ENCODE data around the gene ZNF136. TPM values are rescaled to one million over a fixed set of nuclear protein-coding genes. Genes with fewer than 3 reads are reported as not detected.

ZNF136 gene
- total and polyA plus RNA-seq, 2 of the 13 experiments (the other 11 are each of a cell fraction or from before 2014, with no cell fraction given) = 2.5 to 10.2 TPM

- TF ChIP-seq MLXIP (CRISPR knock-in tag; IDR thresholded peaks at IDR 0.05; ENCODE audit: borderline replicate concordance) = no peak
- TF ChIP-seq MATR3 (CRISPR knock-in tag; IDR thresholded peaks at IDR 0.05) = no peak
- 0 out of 2 replicates have a peak, but pooled peaks have one; percentile 45 for TF ChIP-seq ZNF317 (CRISPR knock-in tag; IDR thresholded peaks at IDR 0.05)
- TF ChIP-seq GABPB1 (CRISPR knock-in tag; IDR thresholded peaks at IDR 0.05) = peak; percentile 83
- TF ChIP-seq ELF1 (CRISPR knock-in tag; IDR thresholded peaks at IDR 0.05) = peak; percentile 61; the same call in 1 of the 2 replicates
- no peak for TF ChIP-seq ZNF20 (CRISPR knock-in tag; IDR thresholded peaks at IDR 0.05)
- 0 out of 2 replicates have a peak, but pooled peaks have one; percentile 41 for TF ChIP-seq ZXDC (CRISPR knock-in tag; IDR thresholded peaks at IDR 0.05)
- TF ChIP-seq ZNF547 (CRISPR knock-in tag; IDR thresholded peaks at IDR 0.05) = peak; percentile 57
- peak; percentile 47; the same call in 1 of the 2 replicates for TF ChIP-seq GATA4 (IDR thresholded peaks at IDR 0.05; ENCODE audit: borderline replicate concordance, low read depth)
- TF ChIP-seq ZBTB14 (CRISPR knock-in tag; IDR thresholded peaks at IDR 0.05) = 0 out of 2 replicates have a peak, but pooled peaks have one; percentile 24
- TF ChIP-seq KAT8 (CRISPR knock-in tag; IDR thresholded peaks at IDR 0.05) = peak; percentile 79; the same call in 1 of the 2 replicates
- TF ChIP-seq EHMT2 (IDR thresholded peaks at IDR 0.05; ENCODE audit: borderline replicate concordance, low read depth, low read length) = no peak
- no peak for TF ChIP-seq ELK4 (CRISPR knock-in tag; IDR thresholded peaks at IDR 0.05; ENCODE audit: borderline replicate concordance)
- peak; percentile 38; the same call in 1 of the 2 replicates for TF ChIP-seq CREM (IDR thresholded peaks at IDR 0.05)
- no peak for TF ChIP-seq CREM (CRISPR knock-in tag; IDR thresholded peaks at IDR 0.05)
- no peak for TF ChIP-seq ZNF841 (CRISPR knock-in tag; IDR thresholded peaks at IDR 0.05; ENCODE audit: borderline replicate concordance)
- TF ChIP-seq MIER2 (CRISPR knock-in tag; IDR thresholded peaks at IDR 0.05) = no peak
- TF ChIP-seq MXD3 (CRISPR knock-in tag; IDR thresholded peaks at IDR 0.05) = peak; percentile 59; the same call in 1 of the 2 replicates
- peak; percentile 63 for TF ChIP-seq RBFOX2 (IDR thresholded peaks at IDR 0.05; ENCODE audit: low read depth, low read length)
These were observed 6.5 kb upstream of the ZNF136 start, which contains the start of gene ZNF625 (continued) for GRCh38 chr19:12156223-12157058.

All from HepG2 (cell line).